Mammary epithelial cell (primary cell): ENCODE measurements around the gene NFATC1.

Source experiments
- CTCF ChIP-seq, 2 donors: IDR thresholded peaks in 1 of 2; conservative IDR thresholded peaks in 1 of 2; 2 replicates each; pipeline ENCODE4 v1.5.1; 2011 to 2012; ENCODE audit warnings: inconsistent platforms in 2 of 2, low read length in 2 of 2, mild to moderate bottlenecking in 2 of 2, control low read depth in 1 of 2, low read depth in 1 of 2; ENCODE audit not compliant: insufficient read depth in 1 of 2; ENCODE audit errors: extremely low read depth in 1 of 2
- EZH2 ChIP-seq: IDR thresholded peaks from 2 replicates; pipeline ENCODE4 v1.6.1; 2012; ENCODE audit warnings: low read length, inconsistent platforms, borderline replicate concordance

GRCh38 chr18:79345981-79346380 lies 49.7 kb upstream of the NFATC1 start:
- TF ChIP-seq CTCF (conservative IDR thresholded peaks at IDR 0.05 in 1 of 2, IDR thresholded peaks at IDR 0.05 in 1 of 2; ENCODE audit: extremely low read depth in 1 of 2, insufficient read depth in 1 of 2, low read depth in 1 of 2, low read length in 2 of 2) (no peak), EZH2 (no peak)
